Measurements from ENCODE around the gene PLEKHA1.

PLEKHA1 gene

GRCh38 chr10:122347170-122347841 is 27.2 kb upstream of the PLEKHA1 start:
- no peak for FAIRE-seq

- FAIRE-seq: no peak
Observed at GRCh38 chr10:122348512-122348911, 26.0 kb upstream of the PLEKHA1 start.

GRCh38 chr10:122348935-122349361 is 25.6 kb upstream of the PLEKHA1 start:
- FAIRE-seq: no peak

- no peak for FAIRE-seq
Observed at GRCh38 chr10:122349758-122350369, 24.6 kb upstream of the PLEKHA1 start.

GRCh38 chr10:122350893-122351292 is 23.6 kb upstream of the PLEKHA1 start:
- FAIRE-seq: no peak

GRCh38 chr10:122352817-122353525 is 21.5 kb upstream of the PLEKHA1 start:
- FAIRE-seq: no peak

GRCh38 chr10:122354383-122354782 is 20.1 kb upstream of the PLEKHA1 start:
- no peak for FAIRE-seq

- FAIRE-seq: no peak
Observed at GRCh38 chr10:122357685-122358084, 16.8 kb upstream of the PLEKHA1 start.

- no peak for FAIRE-seq
Observed at GRCh38 chr10:122359621-122360020, 14.9 kb upstream of the PLEKHA1 start.

GRCh38 chr10:122361046-122361445 is 13.5 kb upstream of the PLEKHA1 start:
- no peak for FAIRE-seq

- FAIRE-seq: no peak
Observed at GRCh38 chr10:122362031-122362592, 12.4 kb upstream of the PLEKHA1 start.

GRCh38 chr10:122362621-122363020 is 11.9 kb upstream of the PLEKHA1 start:
- no peak for FAIRE-seq

- FAIRE-seq: no peak
Observed at GRCh38 chr10:122363311-122363710, 11.2 kb upstream of the PLEKHA1 start.

- no peak for FAIRE-seq
Observed at GRCh38 chr10:122363722-122364463, 10.6 kb upstream of the PLEKHA1 start.

- FAIRE-seq: no peak
Observed at GRCh38 chr10:122368502-122369254, 5.8 kb upstream of the PLEKHA1 start.

GRCh38 chr10:122373108-122373507 is 1.4 kb upstream of the PLEKHA1 start:
- FAIRE-seq: no peak

- no peak for FAIRE-seq
Observed at GRCh38 chr10:122373721-122374120, 787 bp upstream of the PLEKHA1 start.

GRCh38 chr10:122374859-122375678 is 561 bp downstream of the PLEKHA1 start:
- FAIRE-seq: no peak

GRCh38 chr10:122375679-122376160 is 1.2 kb downstream of the PLEKHA1 start:
- no peak for FAIRE-seq

- no peak for FAIRE-seq
Observed at GRCh38 chr10:122376364-122376961, 2.0 kb downstream of the PLEKHA1 start.

GRCh38 chr10:122379041-122379440 is 4.5 kb downstream of the PLEKHA1 start:
- FAIRE-seq: no peak

Data from TTC549 (cell line).